ENCODE data around the gene WWOX. TPM values are rescaled to one million over a fixed set of nuclear protein-coding genes. Genes with fewer than 3 reads are reported as not detected.

WWOX gene
- total and polyA plus RNA-seq, 2 of the 4 experiments (the other 2 are of a cell fraction), result 2.7 to 5.4 TPM

DNA sequence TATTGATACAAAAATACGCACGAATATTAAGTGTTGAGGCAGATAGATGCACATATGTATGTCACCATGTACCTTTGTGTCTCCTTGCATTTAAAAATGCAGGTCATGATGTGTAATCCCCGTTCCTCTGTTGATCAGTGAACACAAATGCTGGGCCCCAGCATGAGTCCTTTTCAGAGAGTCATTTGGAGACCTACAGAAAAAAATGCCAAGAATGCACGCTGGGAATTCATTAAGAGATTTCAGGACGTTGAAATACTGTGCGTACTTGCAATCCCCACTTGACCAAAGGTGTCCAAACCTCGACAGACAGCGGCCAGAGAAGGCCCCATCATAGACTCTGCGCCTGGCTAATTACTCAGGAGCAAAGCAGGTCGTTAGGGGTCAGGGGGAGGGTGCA lies 1005.1 kb downstream of the WWOX start:
- Histone ChIP-seq H3K4me3 (ENCODE audit: insufficient read depth, low read depth, low read length) (no peak overlapping the region), H3K9ac (ENCODE audit: low read depth, low read length) (no peak overlapping the region), H4K20me1 (ENCODE audit: insufficient read depth, low read length) (no peaks in the 10 kb centered on the region), H3K9me3 (ENCODE audit: control insufficient read depth, insufficient read depth, low read length) (peaks cover 18% of the 10 kb centered on the region), H3K9me1 (ENCODE audit: insufficient read depth, low read length) (no peaks in the 10 kb centered on the region), H2AK5ac (ENCODE audit: low read depth, low read length) (no peak overlapping the region), H3K4me2 (ENCODE audit: low read depth, low read length) (no peak overlapping the region), H3K23ac (ENCODE audit: low read depth, low read length) (no peak overlapping the region), H3K56ac (ENCODE audit: extremely low read depth, insufficient read depth, low read length) (no peak overlapping the region), H2BK15ac (ENCODE audit: low read depth, low read length) (no peak overlapping the region), H2BK5ac (ENCODE audit: low read depth, low read length, poor library complexity, severe bottlenecking) (no peak overlapping the region), H3K27ac (ENCODE audit: insufficient read depth, low read length) (no peak overlapping the region), H3K4me1 (ENCODE audit: control insufficient read depth, insufficient read depth, low read length) (no peaks in the 10 kb centered on the region), H2BK120ac (ENCODE audit: low read depth, low read length) (no peak overlapping the region), H3K4ac (ENCODE audit: low read depth, low read length) (no peak overlapping the region), H3K18ac (ENCODE audit: low read depth, low read length) (no peak overlapping the region), H4K91ac (ENCODE audit: insufficient read depth, low read depth, low read length) (no peak overlapping the region), H2AK9ac (replicated peaks; ENCODE audit: low read depth, low read length, poor library complexity) (no peak overlapping the region), H2AFZ (replicated peaks; ENCODE audit: low read length, poor library complexity) (no peak overlapping the region), H2BK20ac (ENCODE audit: low read depth, low read length) (no peak overlapping the region), H3K27me3 (ENCODE audit: control insufficient read depth, insufficient read depth, low read length) (no peaks in the 10 kb centered on the region), H3K14ac (replicated peaks; ENCODE audit: low read depth, low read length) (no peak overlapping the region), H3K79me1 (ENCODE audit: low read depth in 1 of 2, low read length in 2 of 2) (no peaks in the 10 kb centered on the region), H4K5ac (ENCODE audit: low read depth, low read length) (no peak overlapping the region), H3K36me3 (ENCODE audit: control insufficient read depth, insufficient read depth, low read length) (no peaks in the 10 kb centered on the region), H4K8ac (ENCODE audit: low read depth in 2 of 2, low read length in 2 of 2) (no peak overlapping the region)
- POLR2A ChIA-PET (ENCODE audit: unreplicated experiment), result no interaction called here
- dilution Hi-C loops (cut with HindIII; ENCODE audit: low sequenced_read_pairs, unreplicated experiment), result no loop called here
- ATAC-seq (ENCODE audit: low read depth), result no peak
- in situ Hi-C loops (cut with MboI; ENCODE audit: low sequenced_read_pairs), result no loop called here
- intact Hi-C loops (cut with micrococcal nuclease), result no loop called here
- DNase-seq, result no peak
- no TSS peak for BruUV-seq (replicated peaks)
- WGBS, 2 experiments (ENCODE audit: extremely low coverage in 2 of 2, insufficient read length in 1 of 2), result 41% methylated on average over 5 of the region's 10 CpGs; no CpG with 5 or more reads in 1 of the 2 experiments
- TF ChIP-seq MAZ (IDR thresholded peaks at IDR 0.05; ENCODE audit: borderline replicate concordance, low read depth, low read length) (no peak), RCOR1 (IDR thresholded peaks at IDR 0.05; ENCODE audit: insufficient replicate concordance, low read length) (no peak), CHD1 (IDR thresholded peaks at IDR 0.05; ENCODE audit: low read depth, low read length) (no peak), RAD21 (IDR thresholded peaks at IDR 0.05; ENCODE audit: low read length) (no peak), NFE2L2 (IDR thresholded peaks at IDR 0.05; ENCODE audit: low read depth, low read length) (no peak), MXI1 (IDR thresholded peaks at IDR 0.05; ENCODE audit: borderline replicate concordance, low read depth, low read length) (no peak), MAFK (IDR thresholded peaks at IDR 0.05; ENCODE audit: low read depth, low read length) (no peak), RFX5 (IDR thresholded peaks at IDR 0.05; ENCODE audit: low read depth, low read length) (no peak), FOS (IDR thresholded peaks at IDR 0.05; ENCODE audit: low read depth, low read length) (no peak)
- TF ChIP-seq, protein P1, sequence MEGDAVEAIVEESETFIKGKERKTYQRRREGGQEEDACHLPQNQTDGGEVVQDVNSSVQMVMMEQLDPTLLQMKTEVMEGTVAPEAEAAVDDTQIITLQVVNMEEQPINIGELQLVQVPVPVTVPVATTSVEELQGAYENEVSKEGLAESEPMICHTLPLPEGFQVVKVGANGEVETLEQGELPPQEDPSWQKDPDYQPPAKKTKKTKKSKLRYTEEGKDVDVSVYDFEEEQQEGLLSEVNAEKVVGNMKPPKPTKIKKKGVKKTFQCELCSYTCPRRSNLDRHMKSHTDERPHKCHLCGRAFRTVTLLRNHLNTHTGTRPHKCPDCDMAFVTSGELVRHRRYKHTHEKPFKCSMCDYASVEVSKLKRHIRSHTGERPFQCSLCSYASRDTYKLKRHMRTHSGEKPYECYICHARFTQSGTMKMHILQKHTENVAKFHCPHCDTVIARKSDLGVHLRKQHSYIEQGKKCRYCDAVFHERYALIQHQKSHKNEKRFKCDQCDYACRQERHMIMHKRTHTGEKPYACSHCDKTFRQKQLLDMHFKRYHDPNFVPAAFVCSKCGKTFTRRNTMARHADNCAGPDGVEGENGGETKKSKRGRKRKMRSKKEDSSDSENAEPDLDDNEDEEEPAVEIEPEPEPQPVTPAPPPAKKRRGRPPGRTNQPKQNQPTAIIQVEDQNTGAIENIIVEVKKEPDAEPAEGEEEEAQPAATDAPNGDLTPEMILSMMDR (conservative IDR thresholded peaks at IDR 0.05; ENCODE audit: low read depth, low read length), result no peak
- TF ChIP-seq, protein P2, sequence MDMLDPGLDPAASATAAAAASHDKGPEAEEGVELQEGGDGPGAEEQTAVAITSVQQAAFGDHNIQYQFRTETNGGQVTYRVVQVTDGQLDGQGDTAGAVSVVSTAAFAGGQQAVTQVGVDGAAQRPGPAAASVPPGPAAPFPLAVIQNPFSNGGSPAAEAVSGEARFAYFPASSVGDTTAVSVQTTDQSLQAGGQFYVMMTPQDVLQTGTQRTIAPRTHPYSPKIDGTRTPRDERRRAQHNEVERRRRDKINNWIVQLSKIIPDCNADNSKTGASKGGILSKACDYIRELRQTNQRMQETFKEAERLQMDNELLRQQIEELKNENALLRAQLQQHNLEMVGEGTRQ (IDR thresholded peaks at IDR 0.05; ENCODE audit: low read depth, low read length), result no peak
- CTCF ChIA-PET, result no interaction called here
